T-helper 9 cell (primary cell): ENCODE data around the gene LONP2.
"Not testable (repeated sequence)": the region's sequence is repeated elsewhere in the genome, so short reads cannot be mapped to it uniquely, and the experiment has no call there.

Source experiments
- DNase-seq: peaks from one replicate; pipeline ENCODE4 v3.0.0-alpha.2; 2020

The LONP2 gene

GRCh38 chr16:48402547-48402946, 158.4 kb downstream of the LONP2 start:
- DNase-seq: not testable (repeated sequence)

GRCh38 chr16:48405153-48405552, 161.1 kb downstream of the LONP2 start:
- no peak for DNase-seq

GRCh38 chr16:48405907-48406306, 161.8 kb downstream of the LONP2 start:
- no peak for DNase-seq
